Fibroblast of pulmonary artery (primary cell): Measurements from ENCODE around the gene TLL2.
"Not testable (repeated sequence)": the region's sequence is repeated elsewhere in the genome, so short reads cannot be mapped to it uniquely, and the experiment has no call there.

Experiments used
- DNase-seq: peaks from one replicate; pipeline ENCODE4 v3.0.0-alpha.2; 2010; ENCODE audit warnings: low read depth
- H3K4me3 ChIP-seq: replicated peaks from 2 replicates; pipeline ENCODE4 v1.5.1; 2011; ENCODE audit warnings: low read depth, mild to moderate bottlenecking, control low read depth, low read length, moderate library complexity
- CTCF ChIP-seq: IDR thresholded peaks from 2 replicates; pipeline ENCODE4 v1.5.1; 2011; ENCODE audit warnings: mild to moderate bottlenecking, control low read depth, low read length, inconsistent platforms; ENCODE audit errors: missing control alignments

The TLL2 gene

DNA sequence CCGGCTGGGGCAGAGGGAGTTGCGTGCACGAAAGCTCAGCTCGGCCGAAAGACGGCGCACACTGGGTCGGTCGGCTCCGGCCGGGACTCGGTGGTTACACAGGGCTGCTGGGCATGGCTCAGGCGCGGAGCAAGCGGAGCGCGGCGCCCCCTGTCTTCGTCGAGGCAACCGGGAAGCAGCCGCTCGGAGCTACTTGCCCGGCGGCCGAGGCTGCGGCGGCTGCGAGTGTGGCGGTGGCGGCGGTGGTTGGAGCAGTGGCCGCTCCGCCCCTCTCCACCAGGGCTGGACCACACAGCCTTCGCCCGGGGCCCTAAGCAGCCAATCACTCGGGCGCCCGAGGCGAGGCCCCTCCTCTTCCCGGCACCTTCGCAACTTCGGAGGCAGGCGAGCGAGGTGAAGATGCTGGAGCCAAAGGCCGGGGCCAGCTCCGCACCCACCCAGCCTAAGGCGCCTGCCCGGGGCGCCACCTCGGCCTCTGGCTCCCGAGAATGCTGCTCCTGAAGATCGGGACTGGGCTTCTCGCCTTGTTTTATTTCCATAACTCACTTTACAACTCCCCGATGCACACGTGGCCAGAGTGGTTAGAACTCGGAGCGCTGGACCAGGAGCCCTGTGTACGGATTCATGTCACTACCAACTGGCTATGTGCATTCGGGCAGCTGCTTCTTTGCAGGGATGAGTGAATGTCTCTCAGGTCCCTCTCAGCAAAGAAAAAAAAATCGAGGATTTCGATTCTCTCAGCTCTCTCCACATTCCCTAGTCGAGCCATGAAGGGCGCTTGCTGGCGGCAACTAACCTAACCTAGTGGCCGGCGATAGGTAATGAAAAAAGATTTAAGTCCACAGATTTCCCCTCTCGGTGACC, at the start of gene TLL2:
TLL2 (minus strand) TSS at position 229 of the 864 bp plus-strand sequence. CDS start 241 bp downstream, outside the sequence.
- DNase-seq, result peak; percentile 86
- peak within 1 kb of the TSS; percentile 53 for H3K4me3 ChIP-seq
- TF ChIP-seq CTCF, result peak; percentile 34

DNA sequence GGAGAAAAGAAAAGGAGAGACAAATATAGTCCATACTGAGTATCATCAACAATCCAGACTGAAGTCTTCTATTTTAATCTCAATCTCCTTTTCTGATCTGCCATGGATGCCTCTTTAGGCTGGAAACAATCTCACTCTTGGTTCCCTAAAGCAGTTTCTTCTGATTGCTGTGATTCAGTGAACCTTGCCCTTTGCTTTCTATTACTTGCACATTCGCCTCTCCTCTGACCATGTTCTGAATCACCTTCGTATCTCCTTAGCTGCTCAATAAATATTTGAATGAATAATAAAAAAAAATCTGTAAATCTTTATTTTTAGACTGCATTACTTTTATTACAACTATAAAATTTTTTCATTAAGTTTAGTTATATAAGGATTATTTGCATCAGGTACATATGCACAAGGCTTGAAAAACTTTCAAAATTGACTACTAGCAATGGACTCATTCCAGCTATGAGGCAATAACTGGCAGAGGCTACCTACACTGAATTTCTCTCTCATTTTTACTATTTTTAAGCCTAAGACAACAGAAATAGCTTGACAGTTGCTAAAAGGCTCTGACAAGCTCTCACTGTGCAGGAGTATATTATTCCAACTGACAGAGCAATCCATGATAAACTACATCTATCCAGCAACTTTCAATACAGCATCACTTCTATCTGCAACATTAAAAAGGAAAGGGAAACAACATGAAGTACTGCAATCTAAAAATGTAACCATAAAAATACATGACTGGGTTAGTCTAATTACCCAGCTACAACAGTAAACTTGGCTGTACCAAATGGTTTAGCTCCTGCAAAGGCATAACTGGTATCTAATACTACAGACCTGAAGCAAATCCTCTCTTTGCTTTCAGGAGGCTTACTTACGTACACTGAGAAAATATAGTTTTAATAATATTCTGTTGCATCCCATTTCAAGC, 47.5 kb upstream of the TLL2 start:
- no peak for TF ChIP-seq CTCF
- peak; percentile 45 for DNase-seq

DNA sequence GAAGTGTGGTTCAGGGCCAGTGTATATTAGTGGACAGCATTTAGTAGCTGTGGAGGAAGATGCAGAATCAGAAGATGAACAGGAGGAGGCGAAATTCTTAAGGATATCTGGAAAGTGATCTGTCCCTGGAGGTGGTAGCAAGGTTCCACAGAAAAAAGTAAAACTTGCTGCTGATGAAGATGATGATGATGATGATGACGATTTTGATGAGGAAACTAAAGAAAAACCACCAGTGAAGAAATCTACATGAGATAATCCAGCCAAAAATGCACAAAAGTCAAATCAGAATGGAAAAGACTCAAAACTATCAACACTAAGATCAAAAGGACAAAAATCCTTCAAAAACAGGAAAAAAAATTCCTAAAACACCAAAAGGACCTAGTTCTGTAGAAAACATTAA, 46.8 kb upstream of the TLL2 start:
- no peak overlapping the region for H3K4me3 ChIP-seq
- DNase-seq, result no peak
- no peak for TF ChIP-seq CTCF

More for the DNA sequence above, 47.5 kb upstream of the TLL2 start:
- H3K4me3 ChIP-seq, result no peak overlapping the region

DNA sequence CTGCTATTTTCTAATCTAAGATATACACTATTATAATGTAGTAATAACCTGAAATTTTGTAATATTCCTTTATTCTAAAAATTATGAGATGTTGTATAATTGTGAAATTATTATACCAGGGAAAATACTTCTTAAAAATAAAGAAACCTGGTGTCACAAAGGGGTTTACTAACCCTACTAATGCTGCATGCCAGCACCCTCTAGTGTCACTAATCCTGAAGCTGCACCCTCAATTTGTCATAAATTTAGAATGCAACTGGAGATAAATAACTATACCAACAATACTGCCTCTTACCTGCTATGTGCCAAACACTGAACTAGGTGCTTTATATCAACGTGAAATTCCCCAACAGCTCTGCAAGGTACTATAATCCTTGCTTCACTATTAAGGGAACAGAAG, 42.3 kb upstream of the TLL2 start:
- TF ChIP-seq CTCF, result peak; percentile 46
- H3K4me3 ChIP-seq, result no peak overlapping the region
- DNase-seq, result peak; percentile 26

- H3K4me3 ChIP-seq, result no peak overlapping the region
- no peak for TF ChIP-seq CTCF
- no peak for DNase-seq
Measured at GRCh38 chr10:96555330-96555729, 41.6 kb upstream of the TLL2 start.

DNA sequence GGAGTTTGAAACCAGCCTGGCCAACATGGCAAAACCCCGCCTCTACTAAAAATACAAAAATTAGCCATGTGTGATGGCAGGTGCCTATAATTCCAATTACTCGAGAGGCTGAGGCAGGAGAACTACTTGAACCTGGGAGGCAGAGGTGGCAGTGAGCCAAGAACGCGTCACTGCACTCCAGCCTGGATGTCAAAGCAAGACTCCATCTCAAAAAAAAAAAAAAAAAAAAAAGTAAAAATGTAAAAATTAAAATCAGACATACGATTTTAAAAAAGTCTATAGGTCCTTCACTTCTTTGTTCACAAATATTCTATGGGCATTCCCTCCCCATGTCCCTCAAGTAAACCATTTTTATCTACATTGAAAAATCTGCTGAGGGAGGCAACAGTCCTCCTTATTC, 34.9 kb upstream of the TLL2 start:
- peak; percentile 3 for DNase-seq
- TF ChIP-seq CTCF, result no peak
- H3K4me3 ChIP-seq, result no peak overlapping the region

- H3K4me3 ChIP-seq, DNase-seq: not testable (repeated sequence)
Measured at GRCh38 chr10:96545558-96545957, 31.8 kb upstream of the TLL2 start.
